Pons (tissue), 1 donor: ENCODE measurements around the gene ALPK1.
"Not testable (repeated sequence)": the region's sequence is repeated elsewhere in the genome, so short reads cannot be mapped to it uniquely, and the experiment has no call there.

Source experiments
- DNase-seq: peaks from one replicate; pipeline ENCODE4 v3.0.0-alpha.2; 2016; ENCODE audit warnings: low spot score

ALPK1 gene

DNA sequence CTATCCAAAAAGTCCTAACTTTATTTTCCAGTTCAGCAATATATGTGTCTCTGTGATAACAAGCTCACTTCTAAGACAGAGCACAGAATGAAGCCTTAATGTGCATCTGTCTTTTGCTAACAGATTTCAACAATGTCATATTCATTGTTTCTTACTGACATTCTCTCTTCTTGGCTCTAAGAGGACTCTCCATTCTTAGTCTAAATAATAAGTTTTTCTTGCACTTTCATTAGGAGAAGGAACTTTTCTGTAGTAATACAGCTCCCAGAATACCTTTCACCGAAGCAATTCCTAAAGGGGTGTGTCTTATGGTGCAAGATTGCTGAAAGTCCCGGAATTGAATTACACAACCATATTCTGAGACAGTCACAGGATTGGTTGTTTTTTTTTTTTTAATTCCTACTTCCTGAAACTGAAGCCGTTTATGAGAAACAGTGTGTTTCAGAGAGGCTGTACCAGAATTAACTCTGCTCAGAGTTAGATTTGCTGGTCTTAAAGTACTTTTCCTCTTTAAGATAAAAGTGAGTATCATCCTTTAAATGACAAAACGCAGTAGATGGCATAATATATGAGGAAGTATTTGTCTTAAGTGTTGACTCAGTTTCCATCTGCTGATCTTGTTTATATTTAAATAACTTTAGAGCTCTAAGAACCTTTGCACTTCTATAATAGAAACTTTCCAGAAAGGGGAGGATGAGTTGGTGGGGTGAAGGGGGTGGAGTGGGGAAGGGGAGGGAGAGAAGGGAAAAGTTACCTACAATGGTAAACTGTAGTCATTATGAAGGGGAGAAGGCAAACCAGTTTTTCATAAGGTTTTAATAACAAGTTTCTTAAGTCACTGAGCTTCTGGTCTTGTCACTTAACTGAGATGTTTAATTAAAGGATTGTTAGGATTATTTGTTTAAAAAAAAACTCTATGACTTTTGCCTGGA is at the start of gene ALPK1:
Gene ALPK1, plus strand, starts transcription at position 421 of the 932 bp plus-strand sequence.
- DNase-seq = peak; percentile 69

GRCh38 chr4:112251019-112251643 is 46.0 kb upstream of the ALPK1 start:
- peak; percentile 24 for DNase-seq

- DNase-seq = no peak
Measured at GRCh38 chr4:112252234-112252633, 44.9 kb upstream of the ALPK1 start.

DNA sequence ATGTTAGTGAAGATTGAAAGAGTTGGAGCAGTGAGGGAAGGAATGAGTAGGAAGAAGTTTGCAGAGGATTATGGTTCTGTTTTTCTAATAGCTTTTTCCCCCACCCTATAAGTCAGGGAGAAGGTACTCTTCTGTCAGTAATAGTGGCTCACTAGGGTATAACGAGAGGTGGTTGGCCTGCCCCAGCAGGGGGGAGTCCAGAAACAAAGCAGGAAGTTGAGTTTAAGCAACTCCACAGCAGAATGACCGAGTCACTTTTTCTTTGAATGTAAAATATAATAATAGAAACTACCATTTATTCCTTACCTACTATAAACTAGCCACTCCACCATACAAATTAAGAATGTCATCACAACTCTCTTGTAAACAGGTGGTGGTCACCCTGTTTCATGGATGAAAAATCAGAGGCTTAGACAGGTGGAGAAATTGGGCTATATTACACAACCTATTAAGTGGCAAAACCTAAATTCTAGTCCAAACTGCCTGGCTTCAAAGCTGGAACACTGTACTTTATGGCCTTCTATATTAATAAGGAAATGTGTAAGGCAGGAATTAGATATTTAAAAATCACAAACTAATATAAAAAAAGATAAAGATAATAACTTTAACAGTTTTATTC is 43.7 kb upstream of the ALPK1 start:
- DNase-seq = no peak

GRCh38 chr4:112257098-112257497 is 40.1 kb upstream of the ALPK1 start:
- DNase-seq = no peak

DNA sequence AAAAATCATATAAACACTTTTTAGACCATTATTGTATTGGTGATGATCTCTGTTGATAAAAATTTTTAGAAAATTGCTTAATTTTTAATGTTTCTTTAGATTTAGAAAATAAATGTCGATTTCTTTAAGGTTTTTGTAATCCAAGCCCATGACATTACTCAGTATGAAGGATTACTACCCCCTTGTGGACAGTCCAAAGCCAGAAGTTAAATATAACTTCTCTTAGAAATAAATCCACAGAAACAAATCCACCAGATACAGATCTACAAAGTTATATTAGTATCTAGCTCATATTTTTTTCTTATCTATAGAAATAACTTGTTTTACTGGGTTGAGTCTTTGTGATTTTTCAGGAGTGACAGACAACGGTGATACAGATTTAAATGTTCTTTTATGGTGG is 30.3 kb upstream of the ALPK1 start:
- peak; percentile 35 for DNase-seq

- DNase-seq = no peak
Measured at GRCh38 chr4:112270051-112270450, 27.1 kb upstream of the ALPK1 start.

DNA sequence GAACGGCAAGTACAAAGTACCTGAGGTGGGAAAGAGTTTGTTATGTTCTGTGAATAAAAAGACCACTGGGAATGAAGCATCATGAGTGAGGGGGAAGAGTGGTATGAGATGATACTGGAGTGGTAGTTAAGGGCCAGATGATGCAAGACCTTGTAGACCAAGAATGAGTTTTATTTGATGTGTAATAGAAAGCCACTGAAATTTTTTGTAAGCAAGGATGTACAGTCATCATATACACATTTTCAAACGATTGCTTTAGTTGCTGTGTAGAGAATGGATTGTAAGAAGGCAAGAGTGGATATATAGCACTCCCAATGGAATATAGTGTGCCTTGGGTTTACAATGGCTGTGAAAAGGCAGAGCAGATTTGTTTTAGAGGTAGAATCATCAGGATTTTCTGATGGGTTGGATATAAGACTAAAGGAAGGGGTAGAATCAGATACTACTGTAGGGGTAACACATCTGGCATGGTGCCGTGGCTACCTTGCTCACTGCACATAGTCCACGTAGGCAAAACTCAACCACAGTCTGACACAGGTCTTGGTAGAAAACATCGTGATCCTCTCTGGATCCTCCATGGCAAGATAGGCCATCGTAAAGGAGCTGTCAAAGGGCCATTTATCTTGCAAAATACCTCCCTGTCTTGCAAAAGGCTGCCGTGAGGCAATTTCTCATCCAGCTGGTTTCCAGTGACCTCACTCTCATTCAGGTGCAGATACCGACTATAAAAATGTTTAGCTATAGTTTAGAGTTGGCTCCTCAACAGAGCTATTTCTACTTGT is 26.3 kb upstream of the ALPK1 start:
- DNase-seq = no peak

DNA sequence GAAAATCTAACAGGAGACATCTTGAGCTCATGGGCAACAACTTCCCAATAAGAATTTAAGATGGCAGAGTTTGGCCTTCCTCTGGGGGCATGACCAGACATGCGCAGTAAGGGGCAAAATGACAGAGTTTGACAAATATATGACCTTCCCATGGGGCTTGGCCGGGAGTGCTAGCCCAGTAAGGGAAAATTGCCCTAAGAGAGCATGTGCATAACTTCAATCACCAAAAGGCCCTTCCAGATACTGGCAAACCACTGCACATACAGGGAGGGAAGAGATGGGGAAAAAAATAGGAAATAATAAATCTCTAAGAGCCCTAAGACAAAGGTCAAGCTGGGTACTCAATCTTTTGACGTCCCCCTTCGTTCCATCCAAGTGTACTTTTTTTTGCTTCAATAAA is 24.9 kb upstream of the ALPK1 start:
- no peak for DNase-seq

DNA sequence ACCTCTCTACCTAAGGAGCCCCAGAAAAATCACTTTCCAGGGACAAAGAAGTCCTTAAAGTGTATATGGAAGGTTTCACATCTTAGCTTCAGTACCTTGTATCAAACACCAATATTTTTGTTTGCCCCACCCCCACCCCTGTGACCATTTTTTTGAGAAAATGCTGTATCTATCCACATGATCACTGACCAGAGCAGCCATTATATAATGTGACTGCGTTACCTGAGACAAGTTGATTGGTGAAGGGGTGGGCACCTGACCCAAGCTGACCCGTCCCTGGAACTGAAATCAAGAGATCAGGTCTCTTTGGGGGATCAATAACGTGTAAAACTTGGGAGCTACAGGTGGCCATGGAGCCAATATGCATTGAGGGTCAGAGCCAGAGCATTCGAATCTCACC is 22.2 kb upstream of the ALPK1 start:
- DNase-seq = no peak

DNA sequence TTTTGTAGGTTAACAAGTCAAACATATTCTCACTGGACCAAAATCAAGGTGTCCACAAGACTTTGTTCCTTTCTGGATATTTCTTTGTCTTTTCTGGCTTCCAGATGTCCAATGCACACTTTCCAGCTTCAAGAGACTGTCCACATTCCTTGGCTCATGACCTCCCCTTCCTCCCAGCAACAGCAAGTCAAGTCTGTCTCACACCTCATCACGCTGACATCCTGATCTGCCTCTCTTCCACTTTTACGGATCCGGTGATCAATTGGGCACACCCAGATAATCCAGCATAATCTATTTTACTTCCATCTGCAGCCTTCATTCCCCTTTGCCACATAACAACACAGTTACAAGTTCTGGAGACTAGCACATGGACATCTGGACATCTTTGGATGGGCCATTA is 21.1 kb upstream of the ALPK1 start:
- DNase-seq = no peak

GRCh38 chr4:112277220-112277619 is 19.9 kb upstream of the ALPK1 start:
- no peak for DNase-seq

GRCh38 chr4:112277705-112278448 is 19.3 kb upstream of the ALPK1 start:
- DNase-seq = no peak

DNA sequence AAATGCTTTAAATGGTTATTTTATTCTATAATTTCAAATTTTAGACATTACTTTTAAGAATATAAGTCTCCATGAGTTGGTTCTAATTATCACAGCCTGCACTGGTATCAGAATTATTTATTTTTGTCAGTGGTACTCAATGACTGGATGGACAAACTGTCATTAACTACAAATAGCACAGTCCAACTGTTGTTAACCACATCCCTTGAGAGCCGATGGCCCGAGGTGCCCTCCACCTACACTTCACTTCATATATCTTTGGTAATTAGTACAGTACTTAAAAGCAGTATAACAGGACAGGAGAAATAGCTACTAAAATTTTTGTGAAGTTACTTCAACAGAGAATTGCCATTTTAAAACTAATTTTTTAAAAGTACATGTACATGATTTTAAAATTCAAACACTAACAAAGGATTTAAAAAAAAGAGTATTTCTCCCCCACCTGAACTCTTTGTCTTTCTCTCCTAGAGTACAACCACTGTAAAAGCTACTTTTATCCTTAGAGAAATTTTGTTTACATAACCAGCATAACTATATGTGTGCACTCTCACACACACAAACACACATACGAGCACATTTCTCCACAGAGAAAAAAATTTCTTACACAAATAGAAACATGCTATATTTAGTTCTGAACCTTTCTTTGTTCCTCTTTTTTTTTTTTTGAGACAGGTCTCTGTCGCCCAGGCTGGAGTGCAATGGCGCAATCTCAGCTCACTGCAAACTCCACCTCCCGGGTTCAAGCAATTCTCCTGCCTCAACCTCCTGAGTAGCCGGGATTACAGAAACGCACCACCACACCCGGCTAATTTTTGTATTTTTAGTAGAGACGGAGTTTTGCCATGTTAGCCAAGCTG is 17.9 kb upstream of the ALPK1 start:
- DNase-seq = no peak

- no peak for DNase-seq
Measured at GRCh38 chr4:112279882-112280315, 17.3 kb upstream of the ALPK1 start.

DNA sequence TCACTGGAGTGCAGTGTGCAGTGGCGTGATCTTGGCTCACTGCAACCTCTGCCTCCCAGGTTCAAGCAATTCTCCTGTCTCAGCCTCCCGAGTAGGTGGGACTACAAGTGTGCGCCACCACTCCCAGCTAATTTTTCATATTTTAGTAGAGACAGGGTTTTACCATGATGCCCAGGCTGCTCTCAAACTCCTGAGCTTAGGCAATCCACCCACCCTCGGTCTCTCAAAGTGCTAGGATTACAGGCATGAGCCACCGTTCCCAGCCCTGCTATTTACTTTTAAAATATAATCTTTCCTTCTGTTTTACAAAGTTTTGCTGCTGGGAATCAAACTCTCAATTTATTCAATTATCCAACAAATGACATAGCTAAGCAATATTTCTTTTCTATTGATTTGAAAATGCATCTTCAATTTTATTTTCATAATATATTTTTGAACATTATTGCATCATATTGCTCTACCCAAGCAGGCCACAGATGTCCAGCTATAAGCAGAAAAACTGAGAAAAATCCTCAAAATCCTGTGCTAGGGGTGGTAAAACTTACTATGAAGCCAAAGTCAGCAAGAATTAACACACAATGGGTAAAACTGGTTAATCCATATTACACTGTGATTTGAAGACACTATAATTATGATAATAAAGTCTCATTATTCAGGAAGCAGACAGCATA is 16.6 kb upstream of the ALPK1 start:
- no peak for DNase-seq

DNA sequence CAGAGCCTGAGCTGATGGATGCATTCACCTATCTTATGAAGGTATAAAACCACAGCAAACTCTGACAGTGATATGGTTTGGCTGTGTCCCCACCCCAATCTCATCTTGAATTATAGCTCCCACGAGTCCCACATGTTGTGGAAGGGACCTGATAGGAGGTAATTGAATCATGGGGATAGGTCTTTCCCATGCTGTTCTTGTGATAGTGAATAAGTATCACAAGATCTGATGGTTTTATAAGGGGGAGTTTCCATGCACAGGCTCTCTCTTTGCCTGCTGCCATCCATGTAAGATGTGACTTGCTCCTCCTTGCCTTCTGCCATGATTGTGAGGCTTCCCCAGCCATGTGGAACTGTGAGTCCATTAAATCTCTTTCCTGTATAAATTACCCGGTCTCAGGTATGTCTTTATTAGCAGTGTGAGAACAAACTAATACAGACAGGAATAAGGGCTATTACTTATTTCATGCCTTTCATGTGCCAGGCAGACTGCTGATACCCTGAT is 15.2 kb upstream of the ALPK1 start:
- DNase-seq = not testable (repeated sequence)

GRCh38 chr4:112282860-112283667 is 14.1 kb upstream of the ALPK1 start:
- DNase-seq = no peak

DNA sequence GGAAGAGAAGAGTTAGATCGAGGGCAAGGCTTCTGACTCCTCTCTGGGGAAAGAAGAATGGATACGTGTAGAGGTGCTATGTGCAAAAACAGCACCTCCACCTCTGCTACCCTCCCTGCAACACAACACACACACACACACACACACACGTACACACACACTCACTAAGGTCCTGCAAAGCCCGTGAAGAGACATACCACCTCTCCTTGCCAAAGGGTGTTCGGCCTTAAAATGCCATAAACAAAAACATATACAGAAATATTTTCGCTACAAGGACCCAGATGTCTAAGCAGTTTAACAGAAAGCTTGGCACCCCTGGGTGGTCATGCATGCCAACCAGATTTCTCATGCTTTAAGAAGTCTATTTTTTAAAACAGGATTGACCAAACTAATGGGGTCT is 13.0 kb upstream of the ALPK1 start:
- no peak for DNase-seq
